ENCODE data around the gene TEX54.

Gene TEX54

DNA sequence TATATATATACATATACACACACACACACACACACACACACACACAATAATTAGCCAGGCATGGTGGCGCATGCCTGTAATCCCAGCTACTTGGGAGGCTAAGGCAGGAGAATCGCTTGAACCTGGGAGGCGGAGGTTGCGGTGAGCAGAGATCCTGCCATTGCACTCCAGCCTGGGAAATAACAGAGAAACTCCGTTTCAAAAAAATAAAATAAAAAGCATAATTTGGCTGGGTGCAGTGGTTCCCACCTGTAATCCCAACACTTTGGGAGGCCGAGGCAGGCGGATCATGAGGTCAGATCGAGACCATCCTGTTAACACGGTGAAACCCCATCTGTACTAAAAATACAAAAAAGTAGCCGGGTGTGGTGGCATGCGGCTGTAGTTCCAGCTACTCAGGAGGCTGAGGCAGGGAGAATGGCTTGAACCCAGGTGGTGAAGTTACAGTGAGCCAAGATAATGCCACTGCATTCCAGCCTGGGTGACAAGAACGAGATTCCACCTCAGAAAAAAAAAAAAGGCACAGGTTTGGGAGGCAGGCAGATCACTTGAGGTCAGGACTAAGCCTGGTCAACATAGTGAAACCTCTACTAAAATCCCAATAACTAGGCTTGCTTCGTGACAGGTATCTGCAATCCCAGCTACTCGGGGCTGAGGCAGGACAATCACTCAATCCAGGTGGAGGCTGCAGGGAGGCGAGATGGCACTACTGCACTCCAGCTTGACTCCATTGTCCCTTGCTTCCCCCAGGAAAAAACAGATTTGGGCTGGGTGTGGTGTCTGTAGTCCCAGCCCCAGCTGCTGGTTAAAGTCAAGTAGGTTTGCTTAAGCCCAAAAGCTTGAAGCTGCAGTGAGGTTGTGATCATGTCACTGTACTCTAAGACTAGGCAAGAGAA is 18.5 kb upstream of the TEX54 start (continued):
- TF ChIP-seq KLF1 (tag by site-specific recombination; IDR thresholded peaks at IDR 0.05) (0 out of 2 replicates have a peak, but pooled peaks have one; percentile 11), ZNF292 (tag by site-specific recombination; IDR thresholded peaks at IDR 0.05; ENCODE audit: borderline replicate concordance, low read depth) (no peak), BCL11B (tag by site-specific recombination; IDR thresholded peaks at IDR 0.05; ENCODE audit: low read depth) (no peak)

DNA sequence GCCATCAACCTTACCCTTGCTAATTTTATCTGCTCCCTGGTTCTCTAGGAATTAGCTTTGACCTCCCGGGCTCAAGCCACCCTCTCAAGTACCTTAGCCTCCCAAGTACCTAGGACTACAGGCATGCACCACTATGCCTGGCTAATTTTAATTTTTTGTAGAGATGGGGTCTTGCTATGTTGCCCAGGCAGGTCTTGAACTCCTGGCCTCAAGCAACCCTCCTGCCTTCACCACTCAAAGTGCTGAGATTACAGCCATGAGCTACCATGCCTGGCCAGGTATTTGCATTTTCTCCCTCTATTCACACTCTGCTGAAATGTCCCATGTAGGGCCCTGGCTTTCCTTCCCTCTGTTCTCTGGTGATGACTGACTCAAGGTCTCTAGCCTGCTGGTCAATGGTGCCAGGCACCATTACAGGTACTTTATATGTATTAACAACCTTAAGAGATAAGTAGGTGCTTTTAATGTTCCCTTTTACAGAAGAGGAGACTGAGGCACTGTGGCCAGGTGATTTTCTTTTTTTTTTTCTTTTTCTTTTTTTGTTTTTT is 15.2 kb upstream of the TEX54 start:
- Histone ChIP-seq H3K36me3 (ENCODE audit: control insufficient read depth in 2 of 2, insufficient read depth in 1 of 2, low read length in 2 of 2) (peaks cover 0 to 15% of the 10 kb centered on the region in 2 experiments; a peak in 1 of 3 replicates), H3K4me1 (ENCODE audit: control insufficient read depth, insufficient read depth, low read length) (no peaks in the 10 kb centered on the region), H3K9me3 (ENCODE audit: control insufficient read depth, insufficient read depth, low read depth, low read length) (no peaks in the 10 kb centered on the region), H3K27ac (ENCODE audit: extremely low read depth, low read depth, low read length) (no peak overlapping the region), H3K4me3 (ENCODE audit: low read depth, low read length) (no peak overlapping the region)
- CTCF ChIA-PET = interaction anchor here (0.5 kb wide), 1 partner anchor 551 kb away, joined by 3 read pairs; no protein-coding TSS in a partner anchor
- TF ChIP-seq ZNF211 (tag by site-specific recombination; IDR thresholded peaks at IDR 0.05; ENCODE audit: low read depth) = no peak
- peak; percentile 89 for TF ChIP-seq ZNF121 (tag by site-specific recombination; IDR thresholded peaks at IDR 0.05)
- TF ChIP-seq, protein P1, sequence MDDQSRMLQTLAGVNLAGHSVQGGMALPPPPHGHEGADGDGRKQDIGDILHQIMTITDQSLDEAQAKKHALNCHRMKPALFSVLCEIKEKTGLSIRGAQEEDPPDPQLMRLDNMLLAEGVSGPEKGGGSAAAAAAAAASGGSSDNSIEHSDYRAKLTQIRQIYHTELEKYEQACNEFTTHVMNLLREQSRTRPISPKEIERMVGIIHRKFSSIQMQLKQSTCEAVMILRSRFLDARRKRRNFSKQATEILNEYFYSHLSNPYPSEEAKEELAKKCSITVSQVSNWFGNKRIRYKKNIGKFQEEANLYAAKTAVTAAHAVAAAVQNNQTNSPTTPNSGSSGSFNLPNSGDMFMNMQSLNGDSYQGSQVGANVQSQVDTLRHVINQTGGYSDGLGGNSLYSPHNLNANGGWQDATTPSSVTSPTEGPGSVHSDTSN (CRISPR knock-in tag; IDR thresholded peaks at IDR 0.05) = no peak
- POLR2A ChIA-PET = interaction anchor here (1.0 kb wide), 1 partner anchor 8 kb away, joined by 3 read pairs; no protein-coding TSS in a partner anchor

DNA sequence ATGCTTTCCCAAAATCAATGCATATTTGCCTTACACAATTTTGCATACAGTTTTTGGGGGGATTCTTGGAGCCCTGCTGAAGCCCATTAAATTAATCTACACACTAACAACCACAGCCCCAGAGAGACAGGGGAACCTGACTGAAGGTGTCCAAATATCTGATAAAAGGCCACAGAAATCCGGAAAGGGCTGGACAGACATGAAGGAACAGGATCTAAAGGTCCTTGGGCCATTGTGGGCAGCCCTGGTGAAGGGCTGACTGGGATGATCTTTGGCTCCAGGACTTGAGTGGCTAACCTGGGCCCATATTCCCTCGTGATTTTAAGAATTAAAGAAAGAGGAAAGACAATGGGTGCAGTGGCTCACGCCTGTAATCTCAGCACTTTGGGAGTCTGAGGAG is 13.5 kb upstream of the TEX54 start:
- no peaks in the 10 kb centered on the region for H3K36me3 ChIP-seq (ENCODE audit: control insufficient read depth in 2 of 2, insufficient read depth in 1 of 2, low read length in 2 of 2)
- H3K4me1 ChIP-seq (ENCODE audit: control insufficient read depth, insufficient read depth, low read length) = no peaks in the 10 kb centered on the region
- POLR2A ChIA-PET = no interaction called here

More for the DNA sequence above, 13.5 kb upstream of the TEX54 start:
- no peak overlapping the region for H3K27ac ChIP-seq (ENCODE audit: extremely low read depth, low read depth, low read length)
- CTCF ChIA-PET = no interaction called here
- TF ChIP-seq ZNF501 (tag by site-specific recombination; IDR thresholded peaks at IDR 0.05) (no peak), ZNF274 (IDR thresholded peaks at IDR 0.05; ENCODE audit: low read length) (no peak), ZNF274 (tag by site-specific recombination; IDR thresholded peaks at IDR 0.05; ENCODE audit: borderline replicate concordance) (no peak), ZNF792 (tag by site-specific recombination; IDR thresholded peaks at IDR 0.05) (no peak), ZNF169 (tag by site-specific recombination; IDR thresholded peaks at IDR 0.05) (no peak), ZNF366 (tag by site-specific recombination; conservative IDR thresholded peaks at IDR 0.05) (no peak), ZNF777 (tag by site-specific recombination; IDR thresholded peaks at IDR 0.05; ENCODE audit: borderline replicate concordance) (no peak), ZNF391 (tag by site-specific recombination; IDR thresholded peaks at IDR 0.05; ENCODE audit: borderline replicate concordance, low read depth) (no peak), REPIN1 (tag by site-specific recombination; IDR thresholded peaks at IDR 0.05; ENCODE audit: low read depth) (no peak), SCRT1 (tag by site-specific recombination; IDR thresholded peaks at IDR 0.05; ENCODE audit: borderline replicate concordance) (no peak), ZNF530 (tag by site-specific recombination; IDR thresholded peaks at IDR 0.05; ENCODE audit: low read depth) (no peak), ZNF350 (tag by site-specific recombination; IDR thresholded peaks at IDR 0.05) (no peak), WT1 (tag by site-specific recombination; IDR thresholded peaks at IDR 0.05) (no peak), ZFP41 (tag by site-specific recombination; IDR thresholded peaks at IDR 0.05; ENCODE audit: borderline replicate concordance) (no peak), ZNF140 (tag by site-specific recombination; IDR thresholded peaks at IDR 0.05) (no peak)
- TF ChIP-seq, protein P2, sequence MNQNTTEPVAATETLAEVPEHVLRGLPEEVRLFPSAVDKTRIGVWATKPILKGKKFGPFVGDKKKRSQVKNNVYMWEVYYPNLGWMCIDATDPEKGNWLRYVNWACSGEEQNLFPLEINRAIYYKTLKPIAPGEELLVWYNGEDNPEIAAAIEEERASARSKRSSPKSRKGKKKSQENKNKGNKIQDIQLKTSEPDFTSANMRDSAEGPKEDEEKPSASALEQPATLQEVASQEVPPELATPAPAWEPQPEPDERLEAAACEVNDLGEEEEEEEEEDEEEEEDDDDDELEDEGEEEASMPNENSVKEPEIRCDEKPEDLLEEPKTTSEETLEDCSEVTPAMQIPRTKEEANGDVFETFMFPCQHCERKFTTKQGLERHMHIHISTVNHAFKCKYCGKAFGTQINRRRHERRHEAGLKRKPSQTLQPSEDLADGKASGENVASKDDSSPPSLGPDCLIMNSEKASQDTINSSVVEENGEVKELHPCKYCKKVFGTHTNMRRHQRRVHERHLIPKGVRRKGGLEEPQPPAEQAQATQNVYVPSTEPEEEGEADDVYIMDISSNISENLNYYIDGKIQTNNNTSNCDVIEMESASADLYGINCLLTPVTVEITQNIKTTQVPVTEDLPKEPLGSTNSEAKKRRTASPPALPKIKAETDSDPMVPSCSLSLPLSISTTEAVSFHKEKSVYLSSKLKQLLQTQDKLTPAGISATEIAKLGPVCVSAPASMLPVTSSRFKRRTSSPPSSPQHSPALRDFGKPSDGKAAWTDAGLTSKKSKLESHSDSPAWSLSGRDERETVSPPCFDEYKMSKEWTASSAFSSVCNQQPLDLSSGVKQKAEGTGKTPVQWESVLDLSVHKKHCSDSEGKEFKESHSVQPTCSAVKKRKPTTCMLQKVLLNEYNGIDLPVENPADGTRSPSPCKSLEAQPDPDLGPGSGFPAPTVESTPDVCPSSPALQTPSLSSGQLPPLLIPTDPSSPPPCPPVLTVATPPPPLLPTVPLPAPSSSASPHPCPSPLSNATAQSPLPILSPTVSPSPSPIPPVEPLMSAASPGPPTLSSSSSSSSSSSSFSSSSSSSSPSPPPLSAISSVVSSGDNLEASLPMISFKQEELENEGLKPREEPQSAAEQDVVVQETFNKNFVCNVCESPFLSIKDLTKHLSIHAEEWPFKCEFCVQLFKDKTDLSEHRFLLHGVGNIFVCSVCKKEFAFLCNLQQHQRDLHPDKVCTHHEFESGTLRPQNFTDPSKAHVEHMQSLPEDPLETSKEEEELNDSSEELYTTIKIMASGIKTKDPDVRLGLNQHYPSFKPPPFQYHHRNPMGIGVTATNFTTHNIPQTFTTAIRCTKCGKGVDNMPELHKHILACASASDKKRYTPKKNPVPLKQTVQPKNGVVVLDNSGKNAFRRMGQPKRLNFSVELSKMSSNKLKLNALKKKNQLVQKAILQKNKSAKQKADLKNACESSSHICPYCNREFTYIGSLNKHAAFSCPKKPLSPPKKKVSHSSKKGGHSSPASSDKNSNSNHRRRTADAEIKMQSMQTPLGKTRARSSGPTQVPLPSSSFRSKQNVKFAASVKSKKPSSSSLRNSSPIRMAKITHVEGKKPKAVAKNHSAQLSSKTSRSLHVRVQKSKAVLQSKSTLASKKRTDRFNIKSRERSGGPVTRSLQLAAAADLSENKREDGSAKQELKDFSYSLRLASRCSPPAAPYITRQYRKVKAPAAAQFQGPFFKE (tag by site-specific recombination; IDR thresholded peaks at IDR 0.05; ENCODE audit: borderline replicate concordance) = no peak
- TF ChIP-seq, protein P3, sequence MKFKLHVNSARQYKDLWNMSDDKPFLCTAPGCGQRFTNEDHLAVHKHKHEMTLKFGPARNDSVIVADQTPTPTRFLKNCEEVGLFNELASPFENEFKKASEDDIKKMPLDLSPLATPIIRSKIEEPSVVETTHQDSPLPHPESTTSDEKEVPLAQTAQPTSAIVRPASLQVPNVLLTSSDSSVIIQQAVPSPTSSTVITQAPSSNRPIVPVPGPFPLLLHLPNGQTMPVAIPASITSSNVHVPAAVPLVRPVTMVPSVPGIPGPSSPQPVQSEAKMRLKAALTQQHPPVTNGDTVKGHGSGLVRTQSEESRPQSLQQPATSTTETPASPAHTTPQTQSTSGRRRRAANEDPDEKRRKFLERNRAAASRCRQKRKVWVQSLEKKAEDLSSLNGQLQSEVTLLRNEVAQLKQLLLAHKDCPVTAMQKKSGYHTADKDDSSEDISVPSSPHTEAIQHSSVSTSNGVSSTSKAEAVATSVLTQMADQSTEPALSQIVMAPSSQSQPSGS (tag by site-specific recombination; IDR thresholded peaks at IDR 0.05; ENCODE audit: low read depth) = no peak
- no peak overlapping the region for H3K4me3 ChIP-seq (ENCODE audit: low read depth, low read length)
- H3K9me3 ChIP-seq (ENCODE audit: control insufficient read depth, insufficient read depth, low read depth, low read length) = no peaks in the 10 kb centered on the region

Measured in HEK293 (cell line).